ENCODE results near the gene NCOR1.
A peak's percentile ranks its signal among the peaks of the same experiment; 100 is the strongest.

Gene NCOR1

DNA sequence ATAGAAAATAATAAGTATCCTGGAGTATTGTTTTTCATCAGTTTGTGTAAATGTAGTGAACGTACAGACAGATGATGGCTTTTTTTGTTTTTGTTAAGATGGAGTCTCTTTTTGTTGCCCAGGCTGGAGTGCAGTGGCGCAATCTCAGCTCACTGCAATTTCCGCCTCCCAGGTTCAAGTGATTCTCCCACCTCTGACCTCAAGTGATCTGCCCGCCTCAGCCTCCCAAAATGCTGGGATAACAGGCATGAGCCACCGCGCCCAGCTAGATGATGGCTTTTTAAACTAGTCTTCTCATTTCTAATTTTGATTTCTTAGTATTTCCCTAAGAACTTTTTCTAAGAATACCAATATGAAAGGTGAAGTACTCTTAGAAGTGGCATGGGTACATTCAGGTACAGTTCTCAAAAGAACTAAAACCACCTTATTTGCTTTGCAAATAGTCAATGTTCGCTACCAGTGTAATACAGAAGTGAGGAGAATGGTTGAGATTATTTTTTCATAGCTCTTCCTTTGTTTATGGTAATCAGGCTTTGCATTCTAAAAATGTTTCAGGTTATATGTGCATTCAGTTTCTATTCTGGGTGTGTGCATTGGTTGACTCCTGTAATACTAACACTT, 181.5 kb downstream of the NCOR1 start:
- no peak for DNase-seq (ENCODE audit: low read depth)
- no peak overlapping the region for H3K4me3 ChIP-seq (ENCODE audit: low read length)
- TF ChIP-seq, protein P1, sequence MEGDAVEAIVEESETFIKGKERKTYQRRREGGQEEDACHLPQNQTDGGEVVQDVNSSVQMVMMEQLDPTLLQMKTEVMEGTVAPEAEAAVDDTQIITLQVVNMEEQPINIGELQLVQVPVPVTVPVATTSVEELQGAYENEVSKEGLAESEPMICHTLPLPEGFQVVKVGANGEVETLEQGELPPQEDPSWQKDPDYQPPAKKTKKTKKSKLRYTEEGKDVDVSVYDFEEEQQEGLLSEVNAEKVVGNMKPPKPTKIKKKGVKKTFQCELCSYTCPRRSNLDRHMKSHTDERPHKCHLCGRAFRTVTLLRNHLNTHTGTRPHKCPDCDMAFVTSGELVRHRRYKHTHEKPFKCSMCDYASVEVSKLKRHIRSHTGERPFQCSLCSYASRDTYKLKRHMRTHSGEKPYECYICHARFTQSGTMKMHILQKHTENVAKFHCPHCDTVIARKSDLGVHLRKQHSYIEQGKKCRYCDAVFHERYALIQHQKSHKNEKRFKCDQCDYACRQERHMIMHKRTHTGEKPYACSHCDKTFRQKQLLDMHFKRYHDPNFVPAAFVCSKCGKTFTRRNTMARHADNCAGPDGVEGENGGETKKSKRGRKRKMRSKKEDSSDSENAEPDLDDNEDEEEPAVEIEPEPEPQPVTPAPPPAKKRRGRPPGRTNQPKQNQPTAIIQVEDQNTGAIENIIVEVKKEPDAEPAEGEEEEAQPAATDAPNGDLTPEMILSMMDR (IDR thresholded peaks at IDR 0.05; ENCODE audit: insufficient read depth, low read depth, low read length, missing control alignments) = no peak

DNA sequence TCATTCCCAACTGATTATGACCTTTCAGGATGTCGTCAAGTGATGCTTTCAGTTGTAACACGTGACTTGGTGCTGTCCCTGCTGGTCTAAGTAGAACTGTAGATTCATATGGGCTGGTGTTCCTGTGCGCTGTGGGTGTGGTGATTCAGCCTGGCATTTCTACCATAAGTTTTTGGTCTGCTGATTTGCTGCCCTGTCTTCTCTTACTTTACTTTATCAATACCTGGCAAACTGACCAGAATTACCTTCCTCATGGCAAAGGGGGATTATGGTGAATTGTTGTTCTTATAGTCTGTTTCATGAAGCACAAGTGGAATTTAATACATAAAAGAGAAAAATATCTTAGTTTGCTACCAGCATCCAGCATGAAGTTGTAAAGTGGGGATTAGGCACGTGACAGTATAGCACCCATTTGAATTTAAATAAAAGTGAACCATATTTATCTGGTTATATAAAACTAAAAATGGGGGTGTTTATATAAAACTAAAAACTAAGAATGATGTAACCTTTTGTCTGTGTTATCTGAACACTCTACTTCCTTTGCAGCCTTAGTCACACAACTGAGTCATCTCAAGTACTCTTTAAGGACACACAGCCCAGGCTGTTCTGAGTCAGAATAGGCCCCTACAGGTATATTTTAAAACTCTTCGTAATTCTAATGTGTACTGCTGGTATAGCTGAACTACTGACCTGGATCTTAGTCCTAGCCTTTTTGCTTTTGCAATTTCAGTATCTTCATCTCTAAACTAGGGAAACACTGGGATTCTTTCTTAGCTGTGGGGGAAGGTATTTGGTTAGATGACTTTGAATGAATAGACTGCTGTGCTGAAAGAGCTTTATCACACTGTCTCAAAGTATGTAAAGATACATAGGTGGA, 187.4 kb downstream of the NCOR1 start:
- TF ChIP-seq, protein P1 (IDR thresholded peaks at IDR 0.05; ENCODE audit: insufficient read depth, low read depth, low read length, missing control alignments) = no peak
- no peak overlapping the region for H3K4me3 ChIP-seq (ENCODE audit: low read length)
- DNase-seq (ENCODE audit: low read depth) = peak; percentile 95

DNA sequence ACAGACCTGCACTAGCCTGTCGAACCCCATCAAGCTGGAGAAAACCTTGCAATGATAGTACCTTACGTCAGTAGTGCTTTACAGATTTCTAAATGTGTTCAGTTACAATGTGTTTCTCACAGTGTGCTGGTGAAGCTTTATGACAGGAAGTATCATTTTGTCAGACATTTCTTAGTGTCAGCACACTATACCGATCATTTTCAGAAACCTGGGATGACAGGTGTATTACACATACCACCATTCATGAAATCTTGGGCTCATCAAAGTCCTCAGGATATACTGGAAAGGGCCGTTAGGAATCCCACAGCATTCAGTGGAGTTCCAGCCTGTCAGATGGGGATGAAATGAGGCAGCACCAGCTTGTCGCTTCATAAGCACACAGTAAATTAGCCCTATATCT, 188.4 kb downstream of the NCOR1 start:
- no peak for DNase-seq (ENCODE audit: low read depth)
- TF ChIP-seq, protein P1 (IDR thresholded peaks at IDR 0.05; ENCODE audit: insufficient read depth, low read depth, low read length, missing control alignments) = no peak
- no peak overlapping the region for H3K4me3 ChIP-seq (ENCODE audit: low read length)

DNA sequence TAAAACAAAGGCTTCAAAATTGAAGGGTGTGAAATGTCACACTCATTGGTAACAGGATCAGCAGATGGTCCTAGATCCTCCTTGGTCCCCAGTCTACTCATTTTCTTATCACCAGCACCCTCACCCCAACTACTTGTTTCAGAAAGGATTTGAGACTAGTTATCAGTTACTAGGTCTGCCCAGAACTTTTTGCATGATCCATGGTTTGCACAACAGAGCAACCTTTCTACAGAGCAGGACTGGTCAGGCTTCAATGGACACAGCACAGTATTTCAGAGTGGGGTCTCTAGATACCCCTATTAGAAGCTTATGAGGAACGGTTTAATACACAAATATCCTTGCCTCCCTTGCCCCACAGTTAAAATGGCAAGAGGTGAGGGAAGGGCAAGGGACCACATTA, 190.1 kb downstream of the NCOR1 start:
- TF ChIP-seq, protein P1 (IDR thresholded peaks at IDR 0.05; ENCODE audit: insufficient read depth, low read depth, low read length, missing control alignments) = no peak
- H3K4me3 ChIP-seq (ENCODE audit: low read length) = no peak overlapping the region
- DNase-seq (ENCODE audit: low read depth) = no peak

- H3K4me3 ChIP-seq (ENCODE audit: low read length) = no peak overlapping the region
- no peak for DNase-seq (ENCODE audit: low read depth)
- TF ChIP-seq, protein P1 (IDR thresholded peaks at IDR 0.05; ENCODE audit: insufficient read depth, low read depth, low read length, missing control alignments) = no peak
Measured at GRCh38 chr17:16023881-16024280, 191.5 kb downstream of the NCOR1 start.

- TF ChIP-seq, protein P1 (IDR thresholded peaks at IDR 0.05; ENCODE audit: insufficient read depth, low read depth, low read length, missing control alignments) = no peak
- no peak for DNase-seq (ENCODE audit: low read depth)
- no peak overlapping the region for H3K4me3 ChIP-seq (ENCODE audit: low read length)
Measured at GRCh38 chr17:16019347-16019746, 196.0 kb downstream of the NCOR1 start.
